IPS-NIHi11 (cell line): ENCODE results near the gene PAPPA.

ENCODE experiments used
- DNase-seq: peaks from one replicate; pipeline ENCODE4 v3.0.0; 2012; ENCODE audit warnings: mixed read lengths, low spot score

PAPPA gene, protein sequence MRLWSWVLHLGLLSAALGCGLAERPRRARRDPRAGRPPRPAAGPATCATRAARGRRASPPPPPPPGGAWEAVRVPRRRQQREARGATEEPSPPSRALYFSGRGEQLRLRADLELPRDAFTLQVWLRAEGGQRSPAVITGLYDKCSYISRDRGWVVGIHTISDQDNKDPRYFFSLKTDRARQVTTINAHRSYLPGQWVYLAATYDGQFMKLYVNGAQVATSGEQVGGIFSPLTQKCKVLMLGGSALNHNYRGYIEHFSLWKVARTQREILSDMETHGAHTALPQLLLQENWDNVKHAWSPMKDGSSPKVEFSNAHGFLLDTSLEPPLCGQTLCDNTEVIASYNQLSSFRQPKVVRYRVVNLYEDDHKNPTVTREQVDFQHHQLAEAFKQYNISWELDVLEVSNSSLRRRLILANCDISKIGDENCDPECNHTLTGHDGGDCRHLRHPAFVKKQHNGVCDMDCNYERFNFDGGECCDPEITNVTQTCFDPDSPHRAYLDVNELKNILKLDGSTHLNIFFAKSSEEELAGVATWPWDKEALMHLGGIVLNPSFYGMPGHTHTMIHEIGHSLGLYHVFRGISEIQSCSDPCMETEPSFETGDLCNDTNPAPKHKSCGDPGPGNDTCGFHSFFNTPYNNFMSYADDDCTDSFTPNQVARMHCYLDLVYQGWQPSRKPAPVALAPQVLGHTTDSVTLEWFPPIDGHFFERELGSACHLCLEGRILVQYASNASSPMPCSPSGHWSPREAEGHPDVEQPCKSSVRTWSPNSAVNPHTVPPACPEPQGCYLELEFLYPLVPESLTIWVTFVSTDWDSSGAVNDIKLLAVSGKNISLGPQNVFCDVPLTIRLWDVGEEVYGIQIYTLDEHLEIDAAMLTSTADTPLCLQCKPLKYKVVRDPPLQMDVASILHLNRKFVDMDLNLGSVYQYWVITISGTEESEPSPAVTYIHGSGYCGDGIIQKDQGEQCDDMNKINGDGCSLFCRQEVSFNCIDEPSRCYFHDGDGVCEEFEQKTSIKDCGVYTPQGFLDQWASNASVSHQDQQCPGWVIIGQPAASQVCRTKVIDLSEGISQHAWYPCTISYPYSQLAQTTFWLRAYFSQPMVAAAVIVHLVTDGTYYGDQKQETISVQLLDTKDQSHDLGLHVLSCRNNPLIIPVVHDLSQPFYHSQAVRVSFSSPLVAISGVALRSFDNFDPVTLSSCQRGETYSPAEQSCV (N-terminal part only)

DNA sequence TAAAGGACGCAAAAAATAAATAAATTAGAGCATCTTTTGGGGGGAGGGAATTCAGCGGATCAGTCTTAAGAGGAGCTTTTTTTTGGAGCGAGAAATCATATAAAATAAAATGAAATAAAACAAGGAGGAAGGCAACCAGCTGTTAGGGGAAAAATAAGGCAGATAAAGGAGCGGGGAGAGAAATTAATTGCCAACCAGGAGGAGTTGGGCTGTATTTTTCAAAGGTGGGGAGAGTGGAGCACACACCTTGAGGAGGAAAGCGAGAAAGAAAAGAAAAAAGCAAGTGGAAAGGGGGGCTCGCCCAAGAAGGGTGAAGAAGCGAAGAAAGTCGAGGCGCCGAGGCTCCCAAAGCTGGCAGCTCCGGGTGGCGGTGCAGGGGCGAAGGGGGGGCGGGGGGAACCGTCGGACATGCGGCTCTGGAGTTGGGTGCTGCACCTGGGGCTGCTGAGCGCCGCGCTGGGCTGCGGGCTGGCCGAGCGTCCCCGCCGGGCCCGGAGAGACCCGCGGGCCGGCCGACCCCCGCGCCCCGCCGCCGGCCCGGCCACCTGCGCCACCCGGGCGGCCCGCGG, at the start of gene PAPPA:
PAPPA (plus strand) TSS at position 27 of the 569 bp plus-strand sequence; CDS start at position 409, 382 bp downstream.
- no peak for DNase-seq

GRCh38 chr9:116103976-116104820, 49.4 kb upstream of the PAPPA start:
- no peak for DNase-seq

DNA sequence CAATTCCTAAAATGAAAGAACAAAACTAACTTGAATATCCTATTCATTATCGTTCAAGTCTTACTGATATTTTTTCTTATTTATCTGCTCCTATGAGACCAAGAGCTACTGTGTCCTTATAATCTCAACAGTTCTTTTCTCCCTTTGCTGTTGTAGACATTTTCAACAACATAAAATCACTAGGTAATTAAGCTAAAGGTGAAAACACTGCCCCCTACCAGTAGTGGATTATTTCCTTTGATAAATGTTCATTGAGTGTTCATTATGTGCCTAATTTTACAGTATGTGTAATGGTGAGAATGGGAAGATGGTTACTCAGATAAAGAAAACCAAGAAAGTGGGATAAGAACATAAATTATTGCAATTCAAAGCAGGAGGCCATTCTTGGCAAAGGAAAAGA, 41.4 kb upstream of the PAPPA start:
- DNase-seq, result peak; percentile 11

DNA sequence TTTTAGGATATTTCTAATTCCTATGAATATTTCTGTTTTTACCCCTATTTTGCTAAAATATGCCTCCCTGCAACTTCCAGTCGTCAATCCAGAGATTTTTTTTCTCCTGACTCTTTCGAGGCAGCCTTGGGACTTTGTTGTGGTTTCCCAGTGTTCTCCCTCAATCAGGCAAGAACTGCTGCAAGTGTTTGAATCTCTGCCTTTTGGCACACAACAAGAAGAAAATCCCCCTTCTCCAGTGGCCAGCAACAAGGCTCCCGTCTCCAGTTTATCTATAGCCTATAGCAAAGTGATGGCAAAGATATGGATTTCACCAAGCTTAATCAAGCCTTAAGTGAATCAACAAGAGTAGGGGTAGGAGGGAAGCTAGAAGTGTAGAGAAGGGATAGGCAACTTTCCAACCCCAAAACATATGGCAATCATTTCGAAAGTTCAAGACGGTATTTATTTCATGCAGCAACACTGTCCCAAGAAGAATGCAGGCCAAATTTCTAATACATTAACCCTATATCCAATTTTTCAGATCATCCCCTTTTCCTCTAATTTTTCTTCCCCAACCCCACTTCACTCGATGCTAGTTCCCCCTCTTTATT, 37.7 kb upstream of the PAPPA start:
- DNase-seq, result no peak

DNA sequence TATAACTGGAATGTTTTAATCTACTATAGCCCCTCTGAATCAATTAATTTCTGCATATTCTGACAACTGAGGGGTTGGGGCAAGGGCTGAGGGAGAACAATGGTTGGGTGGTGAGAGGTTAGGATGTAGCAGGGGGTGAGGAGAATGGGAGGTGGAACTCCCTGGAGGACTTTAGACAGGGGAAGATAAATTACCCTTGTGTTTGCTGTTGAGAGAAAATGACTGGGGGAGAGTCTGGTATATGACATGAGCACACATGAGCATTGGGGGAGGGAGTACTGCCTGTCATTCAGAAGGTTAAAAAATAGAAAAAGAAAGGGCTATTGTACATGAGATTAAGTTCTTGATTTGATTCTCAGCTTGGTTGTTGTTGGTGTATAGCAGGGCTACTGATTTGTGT, 37.2 kb upstream of the PAPPA start:
- DNase-seq, result no peak

DNA sequence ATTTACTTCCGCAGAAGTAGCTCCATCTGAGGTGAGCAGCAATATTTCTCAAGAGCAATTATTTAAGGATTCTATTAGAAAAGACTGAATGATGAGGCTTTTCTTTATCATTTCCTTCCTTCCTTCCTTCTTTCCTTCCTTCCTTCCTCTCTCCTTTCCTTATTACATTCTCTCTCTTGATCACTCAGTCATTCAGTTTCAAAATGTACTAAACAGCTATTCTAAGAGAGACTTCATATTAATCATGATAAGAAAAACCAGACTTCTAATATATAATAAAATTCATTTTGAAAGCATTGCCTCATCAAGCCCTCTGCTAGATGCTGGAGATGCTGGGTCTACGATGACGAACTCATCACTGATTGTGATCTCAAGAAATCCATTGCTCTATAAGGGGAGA, 30.4 kb upstream of the PAPPA start:
- DNase-seq, result no peak

GRCh38 chr9:116124472-116125040, 29.0 kb upstream of the PAPPA start:
- no peak for DNase-seq

- no peak for DNase-seq
These were observed 20.4 kb upstream of the PAPPA start for GRCh38 chr9:116133163-116133562.

- no peak for DNase-seq
These were observed 18.6 kb upstream of the PAPPA start for GRCh38 chr9:116134975-116135374.

DNA sequence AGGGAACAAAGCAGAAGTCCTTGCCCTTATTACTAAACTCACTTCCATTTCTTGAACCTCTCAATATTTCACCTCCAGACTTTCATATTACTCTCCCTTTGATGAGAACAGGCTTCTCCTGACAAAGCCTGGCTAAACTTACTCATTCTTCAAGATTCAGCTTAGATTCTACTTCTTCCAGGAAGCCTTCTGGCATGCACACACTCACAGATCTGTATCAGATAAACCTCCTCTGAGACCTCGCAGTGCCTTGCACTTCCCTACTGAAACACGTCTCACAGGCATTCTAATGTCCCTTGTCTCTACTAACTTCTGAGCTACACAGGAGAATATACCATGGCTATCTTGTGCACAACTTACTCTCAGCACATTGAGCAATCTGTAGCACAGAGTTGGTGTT, 16.6 kb upstream of the PAPPA start:
- no peak for DNase-seq

GRCh38 chr9:116137581-116137980, 16.0 kb upstream of the PAPPA start:
- DNase-seq, result no peak

- DNase-seq, result no peak
These were observed 11.6 kb upstream of the PAPPA start for GRCh38 chr9:116141864-116142561.

GRCh38 chr9:116142706-116143492, 10.7 kb upstream of the PAPPA start:
- no peak for DNase-seq

DNA sequence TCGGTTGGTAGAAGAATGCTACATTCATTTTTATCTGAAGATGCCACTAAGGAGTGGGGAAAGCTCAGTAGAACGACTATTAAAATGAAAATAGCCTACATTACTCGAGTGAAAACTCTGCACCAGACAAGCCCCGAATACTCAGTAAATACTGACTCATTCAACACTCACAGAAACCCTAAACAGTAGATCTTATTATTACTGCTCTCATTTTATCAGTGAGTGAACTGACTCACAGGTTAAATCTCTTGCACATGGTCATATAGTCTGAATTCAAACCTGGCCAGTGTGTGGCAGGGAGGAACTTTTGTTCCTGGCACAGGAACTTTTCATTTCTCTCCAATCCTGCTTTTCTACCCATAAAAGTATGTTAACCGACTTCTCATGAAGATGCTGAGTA, 9.6 kb upstream of the PAPPA start:
- DNase-seq, result no peak

- DNase-seq, result no peak
These were observed 9.0 kb upstream of the PAPPA start for GRCh38 chr9:116144555-116144954.

GRCh38 chr9:116145036-116145435, 8.6 kb upstream of the PAPPA start:
- no peak for DNase-seq

GRCh38 chr9:116147821-116148220, 5.8 kb upstream of the PAPPA start:
- DNase-seq, result no peak

DNA sequence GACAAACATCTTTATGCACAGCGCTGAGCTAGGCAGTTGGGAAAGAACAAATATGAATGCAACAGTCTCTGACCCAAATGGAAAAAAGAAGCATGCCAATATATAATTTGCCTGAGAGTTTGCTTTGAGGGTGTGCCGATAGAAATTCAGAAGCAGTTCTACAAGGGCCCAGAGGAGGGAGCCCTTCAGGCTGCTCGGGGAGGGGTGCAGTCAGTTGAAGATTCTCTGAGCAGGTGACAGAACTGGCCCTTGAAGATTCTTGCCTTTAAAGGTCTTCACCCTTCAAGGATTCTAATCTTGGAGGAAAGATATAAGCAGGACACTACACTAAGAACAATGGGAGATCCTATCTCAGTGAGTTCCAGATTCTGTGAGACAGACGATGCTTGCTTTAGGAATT, 3.7 kb upstream of the PAPPA start:
- peak; percentile 57 for DNase-seq

DNA sequence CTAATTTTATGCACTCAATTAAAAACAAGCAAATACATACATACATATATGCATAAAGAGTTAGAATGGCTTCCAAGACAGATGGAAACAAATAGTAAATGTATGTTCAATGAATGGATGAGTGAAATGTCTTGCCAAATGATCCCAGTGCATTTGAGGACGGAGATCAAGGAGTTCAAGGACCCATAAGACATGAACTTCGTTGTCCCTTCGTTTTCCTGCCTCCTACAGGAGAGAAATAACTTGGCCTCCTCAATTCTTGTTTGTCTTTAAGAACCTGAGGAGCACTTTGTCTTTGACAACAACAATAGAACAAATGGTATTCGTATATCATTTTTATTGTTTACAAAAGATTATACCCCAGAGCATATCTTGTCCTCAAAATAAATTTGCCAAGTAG, 2.4 kb upstream of the PAPPA start:
- no peak for DNase-seq
